KMS-11 (cell line): ENCODE data around the gene GDI1.

Experiments used
- H2AFZ ChIP-seq: fragments of 200-600 bp; sonication (generic); 2 replicates; pipeline ENCODE4 v1.6.1; 2016; ENCODE audit warnings: antibody characterized with exemption, mixed run types, low read depth
- H3K27ac ChIP-seq: fragments of 200-600 bp; sonication (generic); 2 replicates; pipeline ENCODE4 v1.6.1; 2016; ENCODE audit warnings: mild to moderate bottlenecking, mixed run types
- H3K27me3 ChIP-seq: fragments of 200-600 bp; sonication (generic); 2 replicates; pipeline ENCODE4 v1.6.1; 2017; ENCODE audit warnings: mild to moderate bottlenecking, low read depth, mixed run types, moderate library complexity; ENCODE audit not compliant: insufficient read depth
- H3K36me3 ChIP-seq: fragments of 200-600 bp; sonication (generic); 2 replicates; pipeline ENCODE4 v1.6.1; 2017; ENCODE audit warnings: mild to moderate bottlenecking, mixed run types; ENCODE audit not compliant: insufficient read depth
- H3K4me1 ChIP-seq: fragments of 200-600 bp; sonication (generic); 2 replicates; pipeline ENCODE4 v1.6.1; 2016; ENCODE audit warnings: mild to moderate bottlenecking, low read depth, mixed run types; ENCODE audit not compliant: poor library complexity, severe bottlenecking
- H3K4me2 ChIP-seq: fragments of 200-600 bp; sonication (generic); 2 replicates; pipeline ENCODE4 v1.7.0; 2016; ENCODE audit warnings: mild to moderate bottlenecking, mixed run types
- H3K4me3 ChIP-seq: fragments of 200-600 bp; sonication (generic); IDR thresholded peaks from 2 replicates; pipeline ENCODE4 v1.6.1; 2017; ENCODE audit warnings: low read depth, low read length, mixed read lengths; ENCODE audit not compliant: insufficient read depth
- H3K79me2 ChIP-seq: fragments of 200-600 bp; sonication (generic); 2 replicates; pipeline ENCODE4 v1.6.1; 2016; ENCODE audit warnings: low read depth, mixed run types; ENCODE audit not compliant: insufficient read depth
- H3K9ac ChIP-seq: fragments of 200-600 bp; sonication (generic); 2 replicates; pipeline ENCODE4 v1.6.1; 2016; ENCODE audit warnings: mild to moderate bottlenecking, mixed run types
- H4K20me1 ChIP-seq: fragments of 200-600 bp; sonication (generic); 2 replicates; pipeline ENCODE4 v1.6.1; 2016; ENCODE audit warnings: mild to moderate bottlenecking, mixed run types; ENCODE audit not compliant: insufficient read depth
- CTCF ChIP-seq: fragments of 200-600 bp; sonication (generic); conservative IDR thresholded peaks from 2 replicates; pipeline ENCODE4 v1.6.1; 2017; ENCODE audit warnings: low read depth, mild to moderate bottlenecking, antibody characterized with exemption, low read length, moderate library complexity, mixed read lengths

The GDI1 gene

DNA sequence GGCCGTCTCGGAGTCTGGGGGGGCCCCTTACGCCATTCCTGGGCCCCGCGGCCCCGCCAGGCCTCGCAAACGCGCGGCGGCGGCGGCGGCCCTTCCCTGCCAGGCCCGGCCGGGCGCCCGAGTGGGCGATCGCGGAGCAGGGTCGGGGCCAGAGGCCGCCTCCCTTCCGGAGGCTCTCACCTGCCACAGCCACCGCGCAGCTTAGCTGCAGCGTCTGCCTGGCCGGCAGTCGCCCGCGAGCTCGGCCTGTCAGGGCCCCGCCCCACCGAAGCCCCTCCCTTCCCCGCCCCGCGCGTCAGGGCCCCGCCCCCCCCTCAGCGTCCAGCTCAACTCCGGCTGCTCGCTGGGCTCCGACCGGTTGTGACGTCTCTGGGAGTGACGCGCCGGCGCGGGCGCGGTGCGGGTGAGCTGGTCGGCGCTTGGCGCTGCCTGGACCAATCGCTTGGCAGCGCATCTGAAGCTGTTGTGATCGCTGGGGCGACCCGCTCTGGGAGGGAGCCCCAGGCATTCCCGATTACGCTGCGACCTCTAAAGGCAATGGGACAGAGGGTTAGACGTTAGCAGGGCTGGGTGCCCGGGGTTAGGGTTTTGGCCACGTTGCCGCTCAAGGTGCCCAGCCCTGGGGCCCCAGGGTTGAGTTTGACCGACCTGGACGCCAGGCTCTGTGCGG lies 53.6 kb downstream of the GDI1 start, which contains the start of gene SLC10A3:
Gene SLC10A3, minus strand, starts transcription at position 216 of the 670 bp plus-strand sequence. CDS start 1,689 bp downstream, outside the sequence.
- Histone ChIP-seq H3K9ac (peak within 1 kb of the TSS; percentile 72), H3K4me1 (peaks cover 3% of the 10 kb centered on the region), H2AFZ (peak within 1 kb of the TSS; percentile 86), H3K36me3 (no peaks in the 10 kb centered on the region), H3K27me3 (no peaks in the 10 kb centered on the region), H3K79me2 (peaks cover 6% of the 10 kb centered on the region; the same call in 1 of the 2 replicates), H3K4me3 (no peak within 1 kb of the TSS), H3K27ac (peak within 1 kb of the TSS; percentile 85), H3K4me2 (peak within 1 kb of the TSS; percentile 43), H4K20me1 (no peaks in the 10 kb centered on the region)
- no peak for TF ChIP-seq CTCF
